Neural crest cell (in vitro differentiated cells): ENCODE measurements around the gene CUX1. TPM values are rescaled to one million over a fixed set of nuclear protein-coding genes. Genes with fewer than 3 reads are reported as not detected.

Experiments
- DNase-seq: peaks from one replicate; pipeline ENCODE4 v3.0.0; 2021; ENCODE audit warnings: low read depth, mixed read lengths, low spot score
- H3K27ac Mint-ChIP-seq: one replicate; pipeline ENCODE4 v1.8.0; 2021; ENCODE audit warnings: mild to moderate bottlenecking, mixed read lengths; ENCODE audit not compliant: unreplicated experiment
- H3K27me3 Mint-ChIP-seq: 2 replicates; pipeline ENCODE4 v1.8.0; 2021; ENCODE audit warnings: low read depth, mild to moderate bottlenecking, mixed read lengths
- H3K36me3 Mint-ChIP-seq: 2 replicates; pipeline ENCODE4 v1.8.0; 2021; ENCODE audit warnings: low read depth, mild to moderate bottlenecking, mixed read lengths
- H3K4me1 Mint-ChIP-seq: 2 replicates; pipeline ENCODE4 v1.8.0; 2021; ENCODE audit warnings: mixed read lengths
- H3K4me3 Mint-ChIP-seq: one replicate; pipeline ENCODE4 v1.8.0; 2021; ENCODE audit warnings: mild to moderate bottlenecking, mixed read lengths
- H3K9me3 Mint-ChIP-seq: 2 replicates; pipeline ENCODE4 v1.8.0; 2021; ENCODE audit warnings: mixed read lengths
- total RNA-seq: library from RNA; stranded (reverse); gene quantifications from 2 replicates; pipeline ENCODE4 v1.2.1, GENCODE V29; 2021
- TF ChIP-seq, protein P1 (sequence below): fragments of 200-600 bp; sonication (generic); conservative IDR thresholded peaks from 2 replicates; pipeline ENCODE4 v1.5.0; 2021; ENCODE audit warnings: antibody characterized with exemption, mild to moderate bottlenecking

The CUX1 gene
- total RNA-seq, 1 donor from 2014 or later, result 60.0 TPM

GRCh38 chr7:102285540-102286236, 468.3 kb downstream of the CUX1 start:
- TF ChIP-seq, protein P1, sequence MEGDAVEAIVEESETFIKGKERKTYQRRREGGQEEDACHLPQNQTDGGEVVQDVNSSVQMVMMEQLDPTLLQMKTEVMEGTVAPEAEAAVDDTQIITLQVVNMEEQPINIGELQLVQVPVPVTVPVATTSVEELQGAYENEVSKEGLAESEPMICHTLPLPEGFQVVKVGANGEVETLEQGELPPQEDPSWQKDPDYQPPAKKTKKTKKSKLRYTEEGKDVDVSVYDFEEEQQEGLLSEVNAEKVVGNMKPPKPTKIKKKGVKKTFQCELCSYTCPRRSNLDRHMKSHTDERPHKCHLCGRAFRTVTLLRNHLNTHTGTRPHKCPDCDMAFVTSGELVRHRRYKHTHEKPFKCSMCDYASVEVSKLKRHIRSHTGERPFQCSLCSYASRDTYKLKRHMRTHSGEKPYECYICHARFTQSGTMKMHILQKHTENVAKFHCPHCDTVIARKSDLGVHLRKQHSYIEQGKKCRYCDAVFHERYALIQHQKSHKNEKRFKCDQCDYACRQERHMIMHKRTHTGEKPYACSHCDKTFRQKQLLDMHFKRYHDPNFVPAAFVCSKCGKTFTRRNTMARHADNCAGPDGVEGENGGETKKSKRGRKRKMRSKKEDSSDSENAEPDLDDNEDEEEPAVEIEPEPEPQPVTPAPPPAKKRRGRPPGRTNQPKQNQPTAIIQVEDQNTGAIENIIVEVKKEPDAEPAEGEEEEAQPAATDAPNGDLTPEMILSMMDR, result no peak
- peaks cover 20% of the 10 kb centered on the region for H3K4me1 Mint-ChIP-seq

GRCh38 chr7:102286237-102287110, 469.0 kb downstream of the CUX1 start, which contains the start of gene SH2B2:
Gene SH2B2 (plus strand): TSS chr7:102286868. CDS start chr7:102300551, 13,683 bp downstream.
- Mint-ChIP-seq H3K27ac (no peak within 1 kb of the TSS), H3K36me3 (no peaks in the 10 kb centered on the region), H3K27me3 (no peaks in the 10 kb centered on the region), H3K4me1 (peaks cover 20% of the 10 kb centered on the region), H3K9me3 (no peaks in the 10 kb centered on the region), H3K4me3 (peak within 1 kb of the TSS; percentile 85)
- peak; percentile 49 for DNase-seq
- TF ChIP-seq, protein P1, result no peak

More at GRCh38 chr7:102285540-102286236, 468.3 kb downstream of the CUX1 start:
- H3K36me3 Mint-ChIP-seq, result no peaks in the 10 kb centered on the region
- peak overlapping the region; percentile 80 for H3K4me3 Mint-ChIP-seq
- H3K9me3 Mint-ChIP-seq, result no peaks in the 10 kb centered on the region
- H3K27me3 Mint-ChIP-seq, result no peaks in the 10 kb centered on the region
- DNase-seq, result no peak
- no peak overlapping the region for H3K27ac Mint-ChIP-seq

DNA sequence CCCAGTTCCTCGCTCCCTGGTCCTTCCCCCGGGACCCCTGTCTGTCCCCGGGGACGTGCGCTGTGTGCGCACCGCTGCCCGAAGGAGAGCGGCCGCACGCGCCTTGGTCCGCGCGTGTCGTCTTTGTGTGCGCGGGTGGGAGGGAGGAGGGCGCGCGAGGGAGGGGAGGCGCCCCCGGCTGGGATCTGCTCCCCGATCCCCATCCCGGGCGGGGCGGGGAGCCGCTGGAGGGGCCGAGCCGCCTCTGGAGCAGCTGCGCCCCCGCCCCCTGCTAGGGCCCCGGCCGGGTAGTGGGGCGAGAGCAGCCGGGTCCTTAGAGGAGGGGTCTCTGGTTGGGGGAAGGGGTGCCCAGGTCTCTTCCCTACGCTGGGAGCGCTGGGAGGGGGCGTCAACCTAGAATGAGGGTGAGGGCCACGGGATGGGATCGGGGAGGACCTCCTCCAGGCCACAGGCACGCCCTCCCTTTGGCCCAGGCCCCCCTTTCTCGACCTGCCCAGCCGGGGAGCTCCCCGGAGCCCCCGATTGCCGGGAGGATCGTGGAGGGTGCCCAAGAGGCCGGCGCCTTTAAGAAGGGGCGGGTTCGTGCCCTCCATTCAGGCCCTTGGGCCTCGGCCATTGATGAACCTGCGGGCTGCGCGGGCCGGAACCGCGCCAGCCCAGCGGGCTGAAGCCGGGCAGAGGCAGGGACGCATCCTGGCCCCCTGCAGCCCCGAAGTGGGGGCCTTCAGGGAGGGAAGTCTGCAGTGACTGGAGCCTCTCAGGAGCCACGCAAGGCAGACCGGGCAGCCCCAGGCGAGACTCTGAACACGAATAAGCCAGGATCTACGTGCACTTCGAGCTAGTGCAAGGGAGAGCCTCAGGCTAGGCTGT, 469.9 kb downstream of the CUX1 start:
- TF ChIP-seq, protein P1, result no peak
- no peaks in the 10 kb centered on the region for H3K27me3 Mint-ChIP-seq
- peak; percentile 25 for DNase-seq

GRCh38 chr7:102287981-102288278, 470.5 kb downstream of the CUX1 start:
- H3K4me3 Mint-ChIP-seq, result peak overlapping the region; percentile 85
- no peaks in the 10 kb centered on the region for H3K27me3 Mint-ChIP-seq
- peaks cover 20% of the 10 kb centered on the region for H3K4me1 Mint-ChIP-seq
- H3K9me3 Mint-ChIP-seq, result no peaks in the 10 kb centered on the region
- no peak for DNase-seq
- TF ChIP-seq, protein P1, result no peak
- no peak overlapping the region for H3K27ac Mint-ChIP-seq
- H3K36me3 Mint-ChIP-seq, result no peaks in the 10 kb centered on the region

More for the DNA sequence above, 469.9 kb downstream of the CUX1 start:
- peaks cover 20% of the 10 kb centered on the region for H3K4me1 Mint-ChIP-seq
- no peaks in the 10 kb centered on the region for H3K9me3 Mint-ChIP-seq
- H3K36me3 Mint-ChIP-seq, result no peaks in the 10 kb centered on the region
- H3K27ac Mint-ChIP-seq, result no peak overlapping the region
- peak overlapping the region; percentile 85 for H3K4me3 Mint-ChIP-seq

- peak overlapping the region; percentile 85 for H3K4me3 Mint-ChIP-seq
- peaks cover 22% of the 10 kb centered on the region for H3K4me1 Mint-ChIP-seq
- no peaks in the 10 kb centered on the region for H3K27me3 Mint-ChIP-seq
- no peak overlapping the region for H3K27ac Mint-ChIP-seq
- DNase-seq, result no peak
- TF ChIP-seq, protein P1, result no peak
- no peaks in the 10 kb centered on the region for H3K9me3 Mint-ChIP-seq
- no peaks in the 10 kb centered on the region for H3K36me3 Mint-ChIP-seq
These were observed 471.0 kb downstream of the CUX1 start for GRCh38 chr7:102288285-102288930.
